Activated naive CD8-positive, alpha-beta T cell treated with anti-CD3 and anti-CD28 coated beads, Interleukin-2, amount 50 U/mL, for 16 hours (primary cell): ENCODE data around the gene CCSER2.
A peak's percentile ranks its signal among the peaks of the same experiment; 100 is the strongest.
"Not testable (repeated sequence)": the region's sequence is repeated elsewhere in the genome, so short reads cannot be mapped to it uniquely, and the experiment has no call there.

Experiments used
- DNase-seq: peaks from one replicate; pipeline ENCODE4 v3.0.0-alpha.2; 2020; ENCODE audit warnings: low read depth, low spot score

Gene CCSER2, protein sequence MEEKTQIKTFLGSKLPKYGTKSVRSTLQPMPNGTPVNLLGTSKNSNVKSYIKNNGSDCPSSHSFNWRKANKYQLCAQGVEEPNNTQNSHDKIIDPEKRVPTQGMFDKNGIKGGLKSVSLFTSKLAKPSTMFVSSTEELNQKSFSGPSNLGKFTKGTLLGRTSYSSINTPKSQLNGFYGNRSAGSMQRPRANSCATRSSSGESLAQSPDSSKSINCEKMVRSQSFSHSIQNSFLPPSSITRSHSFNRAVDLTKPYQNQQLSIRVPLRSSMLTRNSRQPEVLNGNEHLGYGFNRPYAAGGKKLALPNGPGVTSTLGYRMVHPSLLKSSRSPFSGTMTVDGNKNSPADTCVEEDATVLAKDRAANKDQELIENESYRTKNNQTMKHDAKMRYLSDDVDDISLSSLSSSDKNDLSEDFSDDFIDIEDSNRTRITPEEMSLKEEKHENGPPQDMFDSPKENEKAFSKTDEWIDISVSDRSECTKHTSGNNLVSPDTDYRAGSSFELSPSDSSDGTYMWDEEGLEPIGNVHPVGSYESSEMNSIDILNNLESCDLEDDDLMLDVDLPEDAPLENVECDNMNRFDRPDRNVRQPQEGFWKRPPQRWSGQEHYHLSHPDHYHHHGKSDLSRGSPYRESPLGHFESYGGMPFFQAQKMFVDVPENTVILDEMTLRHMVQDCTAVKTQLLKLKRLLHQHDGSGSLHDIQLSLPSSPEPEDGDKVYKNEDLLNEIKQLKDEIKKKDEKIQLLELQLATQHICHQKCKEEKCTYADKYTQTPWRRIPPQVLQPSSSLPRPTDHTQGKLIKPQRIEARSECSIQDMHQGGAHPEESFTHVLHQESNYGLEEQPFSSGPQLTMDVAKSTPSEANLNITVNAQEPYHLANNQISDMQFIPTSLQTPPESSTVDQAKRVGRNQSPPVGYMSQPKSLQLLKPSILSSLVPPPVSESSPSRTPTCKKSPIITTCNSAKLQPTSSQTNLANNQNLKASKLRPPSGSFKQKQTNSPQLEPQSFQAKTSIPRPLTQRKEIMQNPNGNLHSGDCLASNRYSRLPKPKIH

DNA sequence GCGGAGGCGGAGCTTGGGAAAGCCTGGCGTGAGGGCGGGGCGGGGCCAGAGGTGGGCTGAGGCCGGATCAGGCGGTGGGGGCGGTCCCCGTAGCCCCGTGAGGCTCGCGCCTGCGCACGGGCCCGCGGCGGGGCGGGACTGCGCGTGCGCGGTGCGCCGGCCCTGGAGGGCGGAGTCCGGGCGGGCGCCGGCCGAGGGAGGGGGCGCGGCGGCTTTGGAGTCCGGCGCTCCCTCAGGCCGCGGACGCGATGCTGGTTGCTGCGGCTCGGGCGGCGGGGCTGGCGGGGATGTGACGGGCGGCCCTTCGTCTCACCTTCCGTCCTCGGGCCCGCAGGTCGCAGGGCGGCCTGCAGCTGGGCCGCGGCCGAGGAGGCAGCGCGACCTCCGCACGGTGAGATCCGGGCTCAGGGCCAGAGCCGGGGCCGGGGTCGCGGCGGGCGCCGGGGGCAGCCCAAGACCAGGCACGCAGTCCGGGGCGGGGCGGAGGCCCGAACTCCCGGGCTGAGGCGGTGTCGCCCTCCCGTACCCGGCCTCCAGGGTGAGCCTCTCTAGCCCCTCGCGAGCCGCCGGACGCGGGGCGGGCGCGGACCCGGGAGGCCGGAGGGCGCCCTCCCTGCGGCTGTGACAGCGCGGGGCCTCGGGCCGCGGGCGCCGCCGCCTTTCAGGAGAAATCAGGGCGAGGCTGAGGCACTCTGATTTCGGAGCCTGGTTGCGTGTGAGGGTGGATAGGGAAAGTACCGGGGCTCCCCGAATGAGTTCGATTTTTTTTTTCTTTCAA is at the start of gene CCSER2:
Gene CCSER2, plus strand, starts transcription at position 172 of the 778 bp plus-strand sequence. CDS start 42,464 bp downstream, outside the sequence.
- peak; percentile 73 for DNase-seq

DNA sequence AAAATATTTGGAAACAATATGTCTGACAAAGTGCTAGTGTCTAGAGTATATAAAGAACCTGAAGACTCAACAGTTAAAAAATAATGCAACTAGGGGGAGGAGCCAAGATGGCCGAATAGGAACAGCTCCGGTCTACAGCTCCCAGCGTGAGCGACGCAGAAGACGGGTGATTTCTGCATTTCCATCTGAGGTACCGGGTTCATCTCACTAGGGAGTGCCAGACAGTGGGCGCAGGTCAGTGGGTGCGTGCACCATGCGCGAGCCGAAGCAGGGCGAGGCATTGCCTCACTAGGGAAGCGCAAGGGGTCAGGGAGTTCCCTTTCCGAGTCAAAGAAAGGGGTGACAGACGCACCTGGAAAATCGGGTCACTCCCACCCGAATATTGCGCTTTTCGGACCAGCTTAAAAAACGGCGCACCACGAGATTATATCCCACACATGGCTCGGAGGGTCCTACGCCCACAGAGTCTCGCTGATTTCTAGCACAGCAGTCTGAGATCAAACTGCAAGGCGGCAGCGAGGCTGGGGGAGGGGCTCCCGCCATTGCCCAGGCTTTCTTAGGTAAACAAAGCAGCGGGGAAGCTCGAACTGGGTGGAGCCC is 48.4 kb upstream of the CCSER2 start:
- not testable (repeated sequence) for DNase-seq

GRCh38 chr10:84286695-84287094 is 41.7 kb upstream of the CCSER2 start:
- no peak for DNase-seq

- DNase-seq = no peak
Measured at GRCh38 chr10:84288151-84288550, 40.2 kb upstream of the CCSER2 start.

DNA sequence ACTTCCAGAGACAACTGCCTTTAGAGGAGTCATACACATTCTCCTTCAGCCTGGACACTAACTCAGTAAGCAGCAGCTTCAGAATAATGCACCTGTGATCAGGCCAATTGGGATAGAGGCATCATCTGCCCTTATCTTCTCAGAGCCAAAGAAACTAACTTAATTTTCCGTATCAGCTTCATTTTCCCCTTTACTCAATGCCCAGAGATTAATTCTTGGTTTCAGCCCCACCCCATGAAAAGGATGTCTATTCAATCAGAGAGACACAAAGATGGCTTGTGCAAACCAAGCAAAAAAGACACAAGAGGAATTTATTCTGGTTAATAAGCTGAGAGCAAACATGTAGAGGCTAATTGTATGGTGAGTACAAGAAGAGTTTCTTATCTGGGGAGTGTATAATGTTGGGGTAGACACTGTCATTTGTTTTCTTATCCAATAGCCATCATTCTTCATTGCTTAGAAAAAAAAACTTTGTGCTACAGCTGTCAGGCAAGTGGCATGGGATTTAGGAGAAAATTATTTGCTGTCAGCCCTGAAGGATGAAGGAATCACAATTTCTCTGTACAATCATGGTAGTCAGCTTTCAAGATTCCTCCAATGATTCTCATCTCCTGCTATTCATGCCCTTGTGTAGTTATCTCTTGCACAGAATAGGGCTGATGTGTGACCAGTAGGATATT is 38.7 kb upstream of the CCSER2 start:
- no peak for DNase-seq

DNA sequence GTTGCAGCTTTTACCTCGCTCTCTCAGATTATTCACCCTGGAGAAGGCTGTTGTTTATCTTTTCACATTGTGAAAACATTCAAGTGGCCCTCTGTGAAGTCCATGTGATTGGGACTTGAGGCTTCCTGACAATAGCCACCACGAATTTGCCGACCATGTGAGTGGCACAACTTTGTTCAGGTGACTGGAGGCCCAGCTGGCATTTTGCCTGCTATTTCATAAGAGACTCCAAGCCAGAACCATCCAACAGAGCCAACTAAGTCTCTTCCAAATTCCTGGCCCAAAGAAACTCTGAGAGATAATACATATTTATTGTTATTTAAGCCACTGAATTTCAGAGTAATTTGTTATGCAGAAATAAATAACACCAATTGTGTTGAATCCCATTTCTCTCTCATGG is 38.2 kb upstream of the CCSER2 start:
- DNase-seq = no peak

- DNase-seq = no peak
Measured at GRCh38 chr10:84291384-84291783, 37.0 kb upstream of the CCSER2 start.

- no peak for DNase-seq
Measured at GRCh38 chr10:84292502-84292901, 35.9 kb upstream of the CCSER2 start.

DNA sequence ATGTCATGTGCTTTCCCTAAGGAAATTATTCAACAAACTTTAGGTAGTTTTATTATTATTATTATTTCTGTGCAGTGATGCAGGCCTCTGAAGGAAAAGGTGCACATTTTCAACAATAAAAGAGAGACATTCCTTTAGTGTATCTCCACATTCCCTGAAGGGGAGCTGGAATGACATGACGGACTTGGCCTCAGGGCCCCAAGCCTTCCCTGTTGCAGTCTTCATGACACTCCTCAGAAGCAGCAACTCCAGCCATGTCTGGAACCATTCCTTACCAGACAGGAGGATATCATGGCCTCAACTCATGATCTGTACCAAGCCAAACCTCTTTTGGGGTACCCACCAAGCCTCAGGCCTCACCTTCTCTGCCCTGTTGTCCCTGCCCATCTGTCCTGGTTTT is 35.2 kb upstream of the CCSER2 start:
- no peak for DNase-seq

DNA sequence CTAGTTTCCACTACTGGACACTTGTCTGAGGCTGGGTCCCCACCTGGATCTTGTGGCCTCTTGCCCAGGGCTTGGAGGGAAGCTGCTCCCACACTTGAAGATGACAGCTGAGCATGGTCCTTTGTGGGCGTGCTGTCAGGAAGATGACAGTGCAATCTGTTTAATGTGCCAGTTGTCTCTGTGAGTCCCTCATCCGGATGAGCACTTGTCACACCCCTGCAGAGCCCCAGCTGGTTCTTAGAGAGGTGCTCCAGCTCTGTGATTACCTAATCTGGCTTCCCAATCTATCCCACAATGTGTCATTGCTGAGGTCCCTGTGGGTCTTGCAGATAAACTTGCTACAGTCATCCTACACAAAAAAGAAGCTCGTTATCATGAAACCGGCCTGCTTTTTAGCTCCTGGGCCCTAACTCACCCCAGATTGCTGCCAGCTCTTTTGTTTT is 34.8 kb upstream of the CCSER2 start:
- DNase-seq = no peak

DNA sequence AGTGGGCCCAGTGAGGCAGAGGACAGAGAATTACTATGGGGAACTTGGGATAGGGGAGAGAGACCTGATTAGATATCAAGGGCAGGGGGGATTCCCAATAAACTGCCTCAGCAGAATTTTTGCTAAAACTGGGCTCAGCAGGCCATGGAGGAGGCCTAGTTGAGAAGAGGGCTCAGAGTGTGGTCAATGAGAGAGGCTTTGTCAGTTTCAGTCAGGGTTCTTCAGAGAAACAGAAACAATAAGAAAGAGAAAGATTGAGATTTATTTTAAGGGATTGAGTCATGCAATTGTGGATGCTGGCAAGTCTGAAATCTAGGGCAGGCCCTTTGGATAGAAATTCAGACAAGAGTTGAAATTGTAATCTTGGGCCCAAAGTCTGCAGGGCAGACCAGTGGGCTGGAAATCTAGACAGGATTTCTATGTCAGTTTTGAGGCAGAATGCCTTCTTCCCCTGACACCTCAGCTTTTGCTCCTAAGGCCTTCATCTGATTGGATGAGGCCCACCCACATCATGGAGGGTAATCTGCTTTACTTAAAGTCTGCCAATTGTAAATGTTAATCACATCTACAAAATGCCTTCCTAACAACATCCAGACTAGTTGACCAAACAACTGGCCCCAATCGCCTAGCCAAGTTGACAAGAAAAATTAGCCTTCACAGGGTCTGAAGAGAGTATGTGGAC is 33.5 kb upstream of the CCSER2 start:
- no peak for DNase-seq

DNA sequence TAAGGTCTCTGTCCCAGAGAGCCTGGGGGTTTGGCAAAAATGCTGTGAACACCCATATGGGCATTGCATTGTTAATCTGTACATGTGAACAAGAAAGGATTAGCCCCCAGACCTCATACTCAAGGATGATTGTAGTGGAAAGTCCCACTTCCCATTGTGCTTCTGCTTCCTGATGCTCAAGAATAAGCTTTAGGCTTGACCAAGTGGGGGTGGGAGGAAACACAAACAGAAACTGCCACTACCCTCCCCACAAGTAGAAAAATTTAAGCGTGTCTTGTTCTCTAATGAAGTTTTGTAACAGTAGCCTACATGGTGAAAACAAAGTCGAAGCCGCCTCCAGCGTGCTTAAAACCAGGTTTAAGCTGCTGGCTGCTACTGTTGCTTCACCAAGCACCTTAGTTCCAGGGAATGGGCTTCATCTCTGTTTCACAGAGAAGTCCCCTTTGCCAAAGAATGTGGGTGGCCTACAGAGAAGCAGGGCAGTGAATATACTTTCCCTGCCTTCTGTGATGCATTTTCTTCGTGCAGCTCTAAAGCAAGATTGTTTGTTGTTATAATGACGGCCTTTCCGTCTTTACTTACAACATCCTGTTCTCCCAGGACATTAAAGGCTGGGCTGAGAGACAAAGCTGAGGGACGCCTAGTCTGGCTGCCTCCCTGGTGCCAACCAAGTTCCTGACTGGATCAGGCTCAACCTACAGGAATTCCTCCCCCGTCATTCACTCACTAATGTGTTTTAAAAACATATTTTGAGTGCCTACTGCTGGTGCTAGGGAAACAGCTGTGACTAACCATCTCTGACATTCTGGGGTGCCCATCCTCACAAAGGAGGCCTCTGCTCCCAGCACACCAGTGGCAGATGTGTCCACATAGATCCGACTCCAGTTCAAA is 32.1 kb upstream of the CCSER2 start:
- no peak for DNase-seq

GRCh38 chr10:84298057-84298456 is 30.3 kb upstream of the CCSER2 start:
- DNase-seq = no peak

- DNase-seq = no peak
Measured at GRCh38 chr10:84302223-84302622, 26.2 kb upstream of the CCSER2 start.

DNA sequence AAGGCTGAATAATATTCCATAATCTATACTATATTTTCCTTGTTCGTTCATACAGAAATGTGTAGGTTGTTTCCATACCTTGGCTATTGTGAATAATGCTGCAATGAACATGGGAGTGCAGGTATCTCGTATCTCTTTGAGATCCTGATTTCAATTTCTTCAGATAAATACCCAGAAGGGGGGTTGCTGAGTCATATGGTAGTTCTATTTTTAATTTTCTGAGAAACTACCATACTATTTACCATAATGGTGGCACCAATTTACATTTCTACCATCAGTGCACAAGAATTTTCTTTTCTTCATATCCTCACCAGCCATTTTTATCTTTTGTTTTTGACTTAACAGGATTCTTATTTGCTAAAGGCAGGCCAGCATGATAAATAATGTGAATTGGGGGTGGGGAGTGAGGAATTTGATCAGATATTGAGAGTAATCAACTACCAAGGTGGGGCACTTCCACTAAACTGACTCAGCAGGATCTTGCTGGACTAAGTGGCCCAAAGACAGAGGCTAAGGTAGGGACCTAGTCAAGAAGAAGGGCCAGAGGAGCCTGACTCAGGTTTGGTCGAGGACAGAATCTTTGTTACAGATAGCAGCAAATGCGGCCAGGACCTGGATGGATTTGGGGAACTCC is 21.5 kb upstream of the CCSER2 start:
- no peak for DNase-seq

DNA sequence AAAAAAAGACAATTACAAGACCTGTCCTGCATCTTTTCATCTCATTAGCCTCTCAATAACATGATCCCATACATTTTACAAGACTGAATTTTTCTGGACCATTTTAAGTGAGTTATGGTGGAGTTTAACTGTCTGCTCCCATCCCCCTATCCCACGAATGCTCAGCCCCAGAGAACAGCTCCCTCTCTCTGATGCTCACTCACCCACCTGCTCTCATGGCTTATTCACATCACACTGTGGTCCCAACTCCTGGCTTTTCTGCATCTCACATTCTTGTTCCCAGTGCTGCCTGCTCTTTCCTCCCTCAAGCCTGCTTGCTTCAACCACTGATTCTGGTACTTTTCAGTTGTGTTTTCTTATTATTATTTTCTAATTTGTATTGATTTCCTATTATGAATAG is 20.4 kb upstream of the CCSER2 start:
- no peak for DNase-seq

- no peak for DNase-seq
Measured at GRCh38 chr10:84308481-84309304, 19.7 kb upstream of the CCSER2 start.

DNA sequence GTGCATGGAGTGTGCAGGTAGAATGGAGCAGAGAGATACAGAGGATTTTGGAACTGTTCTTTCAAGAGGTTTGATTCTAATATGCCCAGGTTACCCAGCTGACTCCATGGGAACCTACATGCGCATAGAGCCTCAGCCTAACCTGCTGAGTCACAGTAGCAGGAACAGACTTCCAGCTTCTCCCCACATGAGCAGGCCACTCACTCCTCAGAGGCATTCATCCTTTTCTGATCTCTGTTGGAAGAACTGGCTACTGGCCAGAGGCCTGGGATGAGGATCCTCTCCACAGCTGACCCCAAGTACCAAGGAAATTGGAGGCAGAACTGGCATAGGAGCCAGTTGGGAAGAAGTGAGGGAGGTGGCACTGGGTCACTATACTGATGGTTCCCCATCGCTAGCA is 17.9 kb upstream of the CCSER2 start:
- no peak for DNase-seq
